HepG2 (cell line): ENCODE data around the gene ARVCF. TPM values are rescaled to one million over a fixed set of nuclear protein-coding genes. Genes with fewer than 3 reads are reported as not detected.
A peak's percentile ranks its signal among the peaks of the same experiment; 100 is the strongest.

Experiments
- ATAC-seq: fragments of 200-7000 bp; cut with Tn5 transposase; 3 replicates; pipeline ENCODE4 v1.9.1; 2020; ENCODE audit warnings: mild to moderate bottlenecking, moderate library complexity
- BruUV-seq: library from RNA; stranded (reverse); fragments of 400-500 nt; replicated peaks from 2 replicates; lab custom pipeline; 2021; lab: Mats Ljungman, UMichigan
- CTCF ChIA-PET: fragments of 300-600 bp; formaldehyde crosslinking; extraction: SDS; loops from one replicate; lab custom pipeline; 2021; ENCODE audit warnings: low total read pairs, inconsistent platforms, low intra/inter-chr PET ratio; lab: Yijun Ruan, JAX
- POLR2A ChIA-PET: fragments of 350-600 bp; sonication (Branson Sonifier 250); formaldehyde crosslinking; loops from one replicate; lab custom pipeline; 2020; ENCODE audit warnings: antibody characterized with exemption, inconsistent platforms; lab: Yijun Ruan, JAX
- DNase-seq: peaks from one replicate; pipeline ENCODE4 v3.0.0-alpha.2; 2015; ENCODE audit warnings: low spot score
- FAIRE-seq: peaks from 3 replicates; lab custom pipeline; 2011; peaks lifted over from hg19 to GRCh38; lab: Jason Lieb, UNC
- H2AFZ ChIP-seq: one replicate; pipeline ENCODE4 v1.6.1; 2011; ENCODE audit warnings: low read length, inconsistent platforms
- H3K27ac ChIP-seq: fragments of 300-600 bp; 3 replicates; pipeline ENCODE4 v1.8.0; 2011; ENCODE audit warnings: mixed run types, mild to moderate bottlenecking, mixed read lengths, low read length, inconsistent platforms; ENCODE audit not compliant: insufficient read depth; ENCODE audit errors: extremely low read length
- H3K27me3 ChIP-seq, 2 experiments: fragments of 200-600 bp in 1 of 2; 2 replicates in 1 of 2; 3 replicates in 1 of 2; pipeline versions ENCODE4 v1.6.0 to v1.8.0; 2011; ENCODE audit warnings: low read length in 2 of 2, mild to moderate bottlenecking in 2 of 2, moderate library complexity in 2 of 2, inconsistent platforms in 1 of 2; ENCODE audit not compliant: insufficient read depth in 2 of 2, control insufficient read depth in 1 of 2
- H3K36me3 ChIP-seq, 2 experiments: fragments of 200-600 bp in 1 of 2; replicated peaks in 1 of 2; 2 replicates in 1 of 2; 3 replicates in 1 of 2; pipeline versions ENCODE4 v1.5.1 to v1.8.0; 2011; ENCODE audit warnings: low read length in 2 of 2, inconsistent platforms in 1 of 2; ENCODE audit not compliant: insufficient read depth in 2 of 2, control insufficient read depth in 1 of 2
- H3K4me1 ChIP-seq: 2 replicates; pipeline ENCODE4 v1.5.1; 2012; ENCODE audit warnings: low read length, inconsistent platforms; ENCODE audit not compliant: insufficient read depth
- H3K4me2 ChIP-seq: 2 replicates; pipeline ENCODE4 v1.6.0; 2011; ENCODE audit warnings: low read depth, low read length, inconsistent platforms
- H3K4me3 ChIP-seq, 3 experiments: fragments of 200-600 bp in 1 of 3; sonication (generic), shearing (Covaris generic) in 1 of 3; replicated peaks in 1 of 3; 2 replicates each; pipeline ENCODE4 v1.5.1; 2011 to 2016; ENCODE audit warnings: low read length in 3 of 3, inconsistent platforms in 2 of 3, low read depth in 2 of 3, mild to moderate bottlenecking in 2 of 3, control low read depth in 1 of 3, mixed read lengths in 1 of 3; ENCODE audit not compliant: insufficient read depth in 1 of 3
- H3K79me2 ChIP-seq: one replicate; pipeline ENCODE4 v1.6.1; 2011; ENCODE audit warnings: low read length, inconsistent platforms; ENCODE audit not compliant: insufficient read depth
- H3K9ac ChIP-seq: 2 replicates; pipeline ENCODE4 v1.6.0; 2011; ENCODE audit warnings: mild to moderate bottlenecking, low read depth, low read length, inconsistent platforms; ENCODE audit not compliant: insufficient read depth
- H3K9me3 ChIP-seq: 2 replicates; pipeline ENCODE4 v1.5.1; 2012; ENCODE audit warnings: mild to moderate bottlenecking, low read length
- H4K20me1 ChIP-seq: 2 replicates; pipeline ENCODE4 v1.6.0; 2011; ENCODE audit warnings: inconsistent platforms, mild to moderate bottlenecking, low read length, moderate library complexity; ENCODE audit not compliant: insufficient read depth
- FOXP1 ChIP-seq, 2 experiments: fragments of 450-650 bp in 1 of 2; IDR thresholded peaks; 2 replicates each; pipeline ENCODE4 v1.6.1; 2017 to 2018; ENCODE audit warnings: antibody characterized with exemption in 1 of 2
- SATB2 ChIP-seq: sonication (generic); formaldehyde crosslinking; IDR thresholded peaks from 2 replicates; pipeline ENCODE4 v1.5.0; 2020; ENCODE audit warnings: missing genetic modification reagents
- STAG1 ChIP-seq: sonication (generic); formaldehyde crosslinking; IDR thresholded peaks from 2 replicates; pipeline ENCODE4 v1.4.0; 2020; ENCODE audit warnings: missing genetic modification reagents
- ZFP36L1 ChIP-seq: sonication (generic); formaldehyde crosslinking; IDR thresholded peaks from 2 replicates; pipeline ENCODE4 v1.8.0; 2022; ENCODE audit warnings: mild to moderate bottlenecking, missing genetic modification reagents, moderate library complexity
- ZNF121 ChIP-seq: sonication (generic); formaldehyde crosslinking; IDR thresholded peaks from 2 replicates; pipeline ENCODE4 v1.5.0; 2020; ENCODE audit warnings: mild to moderate bottlenecking, missing genetic modification reagents
- ZNF7 ChIP-seq: IDR thresholded peaks from 2 replicates; pipeline ENCODE4 v1.6.1; 2016; ENCODE audit warnings: missing biosample characterization, missing genetic modification reagents
- ZNF713 ChIP-seq: sonication (generic); formaldehyde crosslinking; IDR thresholded peaks from 2 replicates; pipeline ENCODE4 v1.4.0; 2020; ENCODE audit warnings: mild to moderate bottlenecking, missing genetic modification reagents
- ZNF891 ChIP-seq: sonication (generic); formaldehyde crosslinking; IDR thresholded peaks from 2 replicates; pipeline ENCODE4 v1.5.0; 2020; ENCODE audit warnings: mild to moderate bottlenecking, missing genetic modification reagents
- WGBS: methylation state at CpG from one replicate; pipeline ENCODE4 v1.1.6; 2017; ENCODE audit warnings: low lambda C conversion rate; 5-methylcytosine and 5-hydroxymethylcytosine counted together
- in situ Hi-C: cut with HindIII; loops from 2 replicates; pipeline ENCODE4 v1.10.0; 2017; ENCODE audit warnings: low pct_unique_long_range_greater_than_20kb; ENCODE audit not compliant: extremely low pct_ligation_motif_present
- intact Hi-C: fragments of 100-400 bp; cut with micrococcal nuclease; formaldehyde crosslinking; loops from one replicate; pipeline ENCODE4 v1.10.0; 2022; ENCODE audit not compliant: unreplicated experiment
- polyA plus RNA-seq, 8 experiments: library from polyadenylated mRNA; depleted of rRNA in 3 of 8; stranded (reverse) in 7 of 8; unstranded in 1 of 8; fragments of >200 nt; fragmentation: Illumina TruSeq in 4 of 8; extraction: Trizol in 4 of 8; gene quantifications; 2 replicates each; pipeline versions ENCODE4 v1.2.1 to v1.2.3, GENCODE V29; 2011 to 2016; ENCODE audit warnings: low read depth in 4 of 8, missing spikeins in 1 of 8, mixed read lengths in 1 of 8; ENCODE audit not compliant: insufficient read depth in 1 of 8
- total RNA-seq, 5 experiments: library from RNA; depleted of rRNA; stranded (reverse); fragments of >200 nt; fragmentation: Illumina TruSeq; extraction: Trizol; gene quantifications; 2 replicates each; pipeline ENCODE4 v1.2.3, GENCODE V29; 2016; ENCODE audit warnings: low read depth in 1 of 5
- TF ChIP-seq, protein P1 (sequence below): IDR thresholded peaks from 2 replicates; pipeline ENCODE4 v1.6.1; 2016; ENCODE audit warnings: control low read depth
- TF ChIP-seq, protein P2 (sequence below): IDR thresholded peaks from 2 replicates; pipeline ENCODE4 v1.6.1; 2012; ENCODE audit warnings: low read length, improper control_type of control experiment
- TF ChIP-seq, protein P3 (sequence below): sonication (generic); formaldehyde crosslinking; IDR thresholded peaks from 2 replicates; pipeline ENCODE4 v1.4.0; 2020; ENCODE audit warnings: missing genetic modification reagents, mild to moderate bottlenecking, borderline replicate concordance

Gene ARVCF
- total and polyA plus RNA-seq, 2 of the 13 experiments (the other 11 are each of a cell fraction or from before 2014, with no cell fraction given) = 16.4 to 17.7 TPM

DNA sequence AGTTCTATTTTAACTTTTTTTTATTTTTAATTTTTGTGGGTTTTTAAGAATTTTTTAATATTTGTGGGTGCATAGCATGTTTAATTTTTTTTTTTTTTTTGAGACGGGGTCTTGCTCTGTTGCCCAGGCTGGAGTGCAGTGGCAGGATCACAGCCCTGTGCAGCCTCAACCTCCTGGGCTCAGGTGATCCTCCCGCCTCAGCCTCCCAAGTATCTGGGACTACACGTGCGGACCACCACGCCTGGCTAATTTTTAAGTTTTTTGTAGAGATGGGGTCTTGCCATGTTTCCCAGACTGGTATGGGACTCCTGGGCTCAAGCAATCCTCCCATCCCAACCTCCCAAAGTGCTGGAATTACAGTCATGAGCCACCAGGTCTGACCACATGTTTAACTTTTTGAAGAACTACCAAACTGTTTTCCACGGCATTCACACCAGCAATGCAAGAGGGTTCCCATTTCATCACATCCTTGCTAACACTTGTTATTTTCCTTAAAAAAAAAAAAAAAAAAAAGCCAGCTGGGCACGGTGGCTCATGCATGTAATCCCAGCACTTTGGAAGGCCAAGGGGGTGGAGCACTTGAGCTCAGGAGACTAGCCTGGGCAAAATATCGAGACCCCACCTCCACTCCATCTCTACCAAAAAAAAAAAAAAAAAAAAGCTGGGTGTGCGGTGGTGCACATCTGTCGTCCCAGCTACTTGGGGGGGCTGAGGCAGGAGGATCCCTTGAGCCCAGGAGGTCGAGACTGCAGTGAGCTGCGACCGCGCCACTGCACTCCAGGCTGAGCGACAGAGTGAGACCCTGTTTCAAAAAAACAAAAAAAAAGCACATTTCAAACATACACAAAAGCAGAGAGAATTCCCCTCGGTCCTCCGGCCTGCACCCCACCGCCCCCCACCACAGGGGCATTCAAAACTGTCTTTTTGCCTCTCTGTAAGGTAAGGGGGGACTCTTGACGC lies 58.3 kb downstream of the ARVCF start:
- CTCF ChIA-PET = no interaction called here

More for the DNA sequence above, 58.3 kb downstream of the ARVCF start:
- in situ Hi-C loops (no loop called here), intact Hi-C loops (no loop called here)
- Histone ChIP-seq H3K4me2 (peak overlapping the region; percentile 100), H3K9ac (peak overlapping the region; percentile 85), H3K27me3 (no peaks in the 10 kb centered on the region), H3K79me2 (peaks cover 2% of the 10 kb centered on the region), H3K4me3 (peak overlapping the region; percentile 56 to 83 (median 64)), H3K4me1 (peaks cover 63% of the 10 kb centered on the region), H3K9me3 (no peaks in the 10 kb centered on the region), H4K20me1 (no peaks in the 10 kb centered on the region), H3K27ac (peak overlapping the region; percentile 99), H3K36me3 (0 out of 5 replicates have a peak, but pooled peaks cover 0 to 4% of the 10 kb centered on the region in 2 experiments), H2AFZ (no peak overlapping the region)
- ATAC-seq (no peak), FAIRE-seq (no peak), DNase-seq (no peak)
- POLR2A ChIA-PET = interaction anchor here (0.7 to 2.8 kb wide), 5 partner anchors 11 to 69 kb away, joined by 3 to 14 read pairs (median 8); partner anchors contain the start of genes COMT and TXNRD2
- BruUV-seq = TSS peak; percentile 93
- WGBS = 79% methylated on average over 19 of the region's 19 CpGs
- no peak for TF ChIP-seq FOXP1 (IDR thresholded peaks at IDR 0.05)
- TF ChIP-seq FOXP1 (CRISPR knock-in tag; IDR thresholded peaks at IDR 0.05) = no peak
- no peak for TF ChIP-seq ZNF891 (CRISPR knock-in tag)
- TF ChIP-seq ZFP36L1 (CRISPR knock-in tag) = peak; percentile 61; the same call in 1 of the 2 replicates
- TF ChIP-seq ZNF121 (CRISPR knock-in tag) = peak; percentile 72; the same call in 1 of the 2 replicates
- TF ChIP-seq STAG1 (CRISPR knock-in tag) = no peak
- TF ChIP-seq, protein P1, sequence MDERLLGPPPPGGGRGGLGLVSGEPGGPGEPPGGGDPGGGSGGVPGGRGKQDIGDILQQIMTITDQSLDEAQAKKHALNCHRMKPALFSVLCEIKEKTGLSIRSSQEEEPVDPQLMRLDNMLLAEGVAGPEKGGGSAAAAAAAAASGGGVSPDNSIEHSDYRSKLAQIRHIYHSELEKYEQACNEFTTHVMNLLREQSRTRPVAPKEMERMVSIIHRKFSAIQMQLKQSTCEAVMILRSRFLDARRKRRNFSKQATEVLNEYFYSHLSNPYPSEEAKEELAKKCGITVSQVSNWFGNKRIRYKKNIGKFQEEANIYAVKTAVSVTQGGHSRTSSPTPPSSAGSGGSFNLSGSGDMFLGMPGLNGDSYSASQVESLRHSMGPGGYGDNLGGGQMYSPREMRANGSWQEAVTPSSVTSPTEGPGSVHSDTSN (CRISPR knock-in tag) = no peak
- no peak for TF ChIP-seq ZNF7 (CRISPR knock-in tag)
- TF ChIP-seq ZNF713 = no peak
- TF ChIP-seq SATB2 (CRISPR knock-in tag) = no peak
- TF ChIP-seq, protein P2, sequence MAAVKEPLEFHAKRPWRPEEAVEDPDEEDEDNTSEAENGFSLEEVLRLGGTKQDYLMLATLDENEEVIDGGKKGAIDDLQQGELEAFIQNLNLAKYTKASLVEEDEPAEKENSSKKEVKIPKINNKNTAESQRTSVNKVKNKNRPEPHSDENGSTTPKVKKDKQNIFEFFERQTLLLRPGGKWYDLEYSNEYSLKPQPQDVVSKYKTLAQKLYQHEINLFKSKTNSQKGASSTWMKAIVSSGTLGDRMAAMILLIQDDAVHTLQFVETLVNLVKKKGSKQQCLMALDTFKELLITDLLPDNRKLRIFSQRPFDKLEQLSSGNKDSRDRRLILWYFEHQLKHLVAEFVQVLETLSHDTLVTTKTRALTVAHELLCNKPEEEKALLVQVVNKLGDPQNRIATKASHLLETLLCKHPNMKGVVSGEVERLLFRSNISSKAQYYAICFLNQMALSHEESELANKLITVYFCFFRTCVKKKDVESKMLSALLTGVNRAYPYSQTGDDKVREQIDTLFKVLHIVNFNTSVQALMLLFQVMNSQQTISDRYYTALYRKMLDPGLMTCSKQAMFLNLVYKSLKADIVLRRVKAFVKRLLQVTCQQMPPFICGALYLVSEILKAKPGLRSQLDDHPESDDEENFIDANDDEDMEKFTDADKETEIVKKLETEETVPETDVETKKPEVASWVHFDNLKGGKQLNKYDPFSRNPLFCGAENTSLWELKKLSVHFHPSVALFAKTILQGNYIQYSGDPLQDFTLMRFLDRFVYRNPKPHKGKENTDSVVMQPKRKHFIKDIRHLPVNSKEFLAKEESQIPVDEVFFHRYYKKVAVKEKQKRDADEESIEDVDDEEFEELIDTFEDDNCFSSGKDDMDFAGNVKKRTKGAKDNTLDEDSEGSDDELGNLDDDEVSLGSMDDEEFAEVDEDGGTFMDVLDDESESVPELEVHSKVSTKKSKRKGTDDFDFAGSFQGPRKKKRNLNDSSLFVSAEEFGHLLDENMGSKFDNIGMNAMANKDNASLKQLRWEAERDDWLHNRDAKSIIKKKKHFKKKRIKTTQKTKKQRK = no peak
- TF ChIP-seq, protein P3, sequence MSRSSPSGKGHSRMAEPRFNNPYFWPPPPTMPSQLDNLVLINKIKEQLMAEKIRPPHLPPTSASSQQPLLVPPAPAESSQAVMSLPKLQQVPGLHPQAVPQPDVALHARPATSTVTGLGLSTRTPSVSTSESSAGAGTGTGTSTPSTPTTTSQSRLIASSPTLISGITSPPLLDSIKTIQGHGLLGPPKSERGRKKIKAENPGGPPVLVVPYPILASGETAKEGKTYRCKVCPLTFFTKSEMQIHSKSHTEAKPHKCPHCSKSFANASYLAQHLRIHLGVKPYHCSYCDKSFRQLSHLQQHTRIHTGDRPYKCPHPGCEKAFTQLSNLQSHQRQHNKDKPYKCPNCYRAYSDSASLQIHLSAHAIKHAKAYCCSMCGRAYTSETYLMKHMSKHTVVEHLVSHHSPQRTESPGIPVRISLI (CRISPR knock-in tag) = peak; percentile 19; the same call in 1 of the 2 replicates
